ENCODE measurements around the gene CASZ1.

The CASZ1 gene, protein sequence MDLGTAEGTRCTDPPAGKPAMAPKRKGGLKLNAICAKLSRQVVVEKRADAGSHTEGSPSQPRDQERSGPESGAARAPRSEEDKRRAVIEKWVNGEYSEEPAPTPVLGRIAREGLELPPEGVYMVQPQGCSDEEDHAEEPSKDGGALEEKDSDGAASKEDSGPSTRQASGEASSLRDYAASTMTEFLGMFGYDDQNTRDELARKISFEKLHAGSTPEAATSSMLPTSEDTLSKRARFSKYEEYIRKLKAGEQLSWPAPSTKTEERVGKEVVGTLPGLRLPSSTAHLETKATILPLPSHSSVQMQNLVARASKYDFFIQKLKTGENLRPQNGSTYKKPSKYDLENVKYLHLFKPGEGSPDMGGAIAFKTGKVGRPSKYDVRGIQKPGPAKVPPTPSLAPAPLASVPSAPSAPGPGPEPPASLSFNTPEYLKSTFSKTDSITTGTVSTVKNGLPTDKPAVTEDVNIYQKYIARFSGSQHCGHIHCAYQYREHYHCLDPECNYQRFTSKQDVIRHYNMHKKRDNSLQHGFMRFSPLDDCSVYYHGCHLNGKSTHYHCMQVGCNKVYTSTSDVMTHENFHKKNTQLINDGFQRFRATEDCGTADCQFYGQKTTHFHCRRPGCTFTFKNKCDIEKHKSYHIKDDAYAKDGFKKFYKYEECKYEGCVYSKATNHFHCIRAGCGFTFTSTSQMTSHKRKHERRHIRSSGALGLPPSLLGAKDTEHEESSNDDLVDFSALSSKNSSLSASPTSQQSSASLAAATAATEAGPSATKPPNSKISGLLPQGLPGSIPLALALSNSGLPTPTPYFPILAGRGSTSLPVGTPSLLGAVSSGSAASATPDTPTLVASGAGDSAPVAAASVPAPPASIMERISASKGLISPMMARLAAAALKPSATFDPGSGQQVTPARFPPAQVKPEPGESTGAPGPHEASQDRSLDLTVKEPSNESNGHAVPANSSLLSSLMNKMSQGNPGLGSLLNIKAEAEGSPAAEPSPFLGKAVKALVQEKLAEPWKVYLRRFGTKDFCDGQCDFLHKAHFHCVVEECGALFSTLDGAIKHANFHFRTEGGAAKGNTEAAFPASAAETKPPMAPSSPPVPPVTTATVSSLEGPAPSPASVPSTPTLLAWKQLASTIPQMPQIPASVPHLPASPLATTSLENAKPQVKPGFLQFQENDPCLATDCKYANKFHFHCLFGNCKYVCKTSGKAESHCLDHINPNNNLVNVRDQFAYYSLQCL (N-terminal part only)

DNA sequence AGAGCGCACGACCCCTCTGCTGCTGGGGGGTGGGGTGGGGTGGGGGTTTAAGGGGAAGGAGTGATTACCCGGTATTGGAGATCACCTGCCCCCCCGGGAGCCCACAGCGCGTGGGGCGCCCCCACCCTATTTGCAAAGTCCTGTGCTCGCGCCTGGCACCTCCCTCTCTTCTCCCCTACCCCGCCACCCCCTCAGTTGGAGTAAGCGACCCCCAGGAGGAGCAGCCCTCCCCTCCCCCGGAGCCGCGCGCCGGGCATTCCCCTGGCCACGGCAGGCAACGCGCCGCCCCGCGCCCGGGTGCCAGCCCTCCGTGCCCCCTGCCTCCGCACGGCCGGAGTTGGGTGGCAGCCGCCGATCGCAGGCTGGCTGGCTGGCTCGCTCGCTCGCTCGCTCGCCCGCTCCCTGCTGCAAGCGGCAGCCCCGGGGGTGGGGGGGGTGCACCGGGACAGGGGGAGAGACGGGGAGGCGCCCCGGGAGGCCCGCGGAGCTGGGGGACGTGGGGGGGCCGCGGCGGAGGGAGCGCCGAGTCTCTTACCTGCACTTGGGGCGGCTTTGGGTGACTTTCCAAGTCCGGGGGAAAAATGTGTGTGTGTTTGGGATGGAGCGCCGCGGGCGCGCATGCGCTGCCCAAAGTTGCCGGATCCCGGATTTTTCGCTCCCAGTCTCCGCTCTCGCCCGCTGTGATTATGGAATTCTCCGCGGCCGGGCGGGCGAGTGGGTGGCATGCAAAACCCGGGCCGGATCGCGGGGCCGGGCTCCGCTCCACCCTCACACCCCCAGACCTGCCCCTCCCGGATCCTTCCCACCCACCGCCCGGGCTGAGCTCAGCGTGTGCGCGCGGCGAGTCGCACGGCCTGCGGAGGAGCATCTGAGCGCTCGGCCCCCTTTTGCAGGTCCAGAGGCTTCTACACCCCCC lies at the start of gene CASZ1:
TSS of gene CASZ1 (minus strand) at position 618 of the 916 bp plus-strand sequence. CDS start 102,757 bp downstream, outside the sequence.
- H3K9ac ChIP-seq (ENCODE audit: low read depth, low read length): peak within 1 kb of the TSS; percentile 59; the same call in 1 of the 2 replicates
- no peaks in the 10 kb centered on the region for H3K36me3 ChIP-seq (ENCODE audit: insufficient read depth, low read length)
- no peaks in the 10 kb centered on the region for H3K9me3 ChIP-seq (ENCODE audit: control insufficient read depth, insufficient read depth, low read length)
- peaks cover 12% of the 10 kb centered on the region for H3K4me1 ChIP-seq (ENCODE audit: insufficient read depth, low read length)

DNA sequence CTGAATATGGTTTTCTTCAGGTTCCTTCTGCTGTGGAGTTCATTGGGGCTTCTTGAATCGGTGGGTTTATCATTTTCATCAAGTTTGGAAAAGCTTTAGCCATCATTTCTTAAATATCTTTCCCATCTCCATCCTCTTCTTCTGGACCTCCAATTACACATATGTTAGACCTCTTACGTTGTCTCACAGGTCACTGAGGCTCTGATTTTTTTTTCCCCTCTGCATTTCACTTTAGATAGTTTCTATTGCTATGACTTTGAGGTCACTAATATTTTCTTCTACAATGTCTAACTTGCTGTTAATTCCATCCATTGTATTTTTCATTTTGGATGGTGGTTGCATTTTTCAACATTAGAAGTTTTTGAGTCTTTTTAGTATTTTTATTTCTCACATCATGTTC lies 47.3 kb upstream of the CASZ1 start:
- Histone ChIP-seq H3K36me3 (ENCODE audit: insufficient read depth, low read length) (no peaks in the 10 kb centered on the region), H3K9ac (ENCODE audit: low read depth, low read length) (no peak overlapping the region), H3K9me3 (ENCODE audit: control insufficient read depth, insufficient read depth, low read length) (peaks cover 6% of the 10 kb centered on the region), H3K4me1 (ENCODE audit: insufficient read depth, low read length) (no peaks in the 10 kb centered on the region; the same call in 1 of the 2 replicates)

DNA sequence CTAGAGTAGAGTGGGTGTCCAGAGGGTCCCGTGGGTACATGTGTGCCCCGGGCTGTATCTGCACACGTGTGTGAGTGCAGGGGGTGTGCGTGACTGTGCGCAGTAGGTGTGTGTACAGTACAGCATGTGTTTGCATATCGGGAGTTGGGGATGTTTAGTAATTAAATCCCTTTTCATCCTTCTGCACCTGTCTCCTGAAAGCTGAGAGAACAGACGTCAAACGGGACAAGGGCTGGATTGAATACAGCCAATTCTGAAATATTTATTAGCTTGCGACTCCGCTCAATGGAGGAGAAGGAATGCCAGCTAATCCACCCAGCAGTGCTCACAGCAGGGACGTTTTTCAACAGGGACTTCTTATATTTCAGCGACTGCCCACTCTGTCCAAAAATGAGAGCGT lies 44.7 kb upstream of the CASZ1 start:
- peaks cover 6% of the 10 kb centered on the region for H3K9me3 ChIP-seq (ENCODE audit: control insufficient read depth, insufficient read depth, low read length)
- H3K4me1 ChIP-seq (ENCODE audit: insufficient read depth, low read length): no peaks in the 10 kb centered on the region; the same call in none of the 2 replicates
- no peak overlapping the region for H3K9ac ChIP-seq (ENCODE audit: low read depth, low read length)
- no peaks in the 10 kb centered on the region for H3K36me3 ChIP-seq (ENCODE audit: insufficient read depth, low read length)

DNA sequence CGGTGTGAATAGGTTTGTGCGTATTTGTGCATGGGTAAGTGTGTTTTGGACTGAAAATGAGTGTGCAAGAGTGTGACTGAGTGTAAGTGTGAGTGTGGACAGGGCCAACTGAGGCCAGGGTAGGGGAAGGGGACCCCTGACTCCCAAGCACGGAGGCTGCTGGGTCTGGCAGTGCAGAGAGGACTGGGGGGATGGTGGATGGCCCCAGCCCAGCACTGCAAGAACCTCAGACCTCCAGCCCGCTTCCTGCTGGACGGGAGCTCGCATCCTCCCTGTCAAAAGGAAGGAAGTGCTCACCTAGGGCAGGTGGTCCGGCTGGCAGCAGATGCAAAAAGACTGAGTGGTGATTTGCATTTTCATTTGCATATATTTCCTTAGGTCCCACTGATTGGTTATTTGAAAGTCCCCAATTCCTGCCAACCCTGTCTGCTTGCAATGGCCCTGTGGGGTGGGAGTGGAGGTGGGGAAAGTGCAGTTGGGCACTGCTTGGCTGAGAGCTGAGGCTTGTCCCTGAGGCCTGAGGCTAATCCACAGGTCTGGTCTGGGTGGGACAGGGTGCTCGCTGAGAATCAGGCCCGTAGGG lies 42.8 kb upstream of the CASZ1 start:
- H3K36me3 ChIP-seq (ENCODE audit: insufficient read depth, low read length): no peaks in the 10 kb centered on the region
- H3K4me1 ChIP-seq (ENCODE audit: insufficient read depth, low read length): no peaks in the 10 kb centered on the region; the same call in none of the 2 replicates
- H3K9ac ChIP-seq (ENCODE audit: low read depth, low read length): no peak overlapping the region
- H3K9me3 ChIP-seq (ENCODE audit: control insufficient read depth, insufficient read depth, low read length): peaks cover 6% of the 10 kb centered on the region

DNA sequence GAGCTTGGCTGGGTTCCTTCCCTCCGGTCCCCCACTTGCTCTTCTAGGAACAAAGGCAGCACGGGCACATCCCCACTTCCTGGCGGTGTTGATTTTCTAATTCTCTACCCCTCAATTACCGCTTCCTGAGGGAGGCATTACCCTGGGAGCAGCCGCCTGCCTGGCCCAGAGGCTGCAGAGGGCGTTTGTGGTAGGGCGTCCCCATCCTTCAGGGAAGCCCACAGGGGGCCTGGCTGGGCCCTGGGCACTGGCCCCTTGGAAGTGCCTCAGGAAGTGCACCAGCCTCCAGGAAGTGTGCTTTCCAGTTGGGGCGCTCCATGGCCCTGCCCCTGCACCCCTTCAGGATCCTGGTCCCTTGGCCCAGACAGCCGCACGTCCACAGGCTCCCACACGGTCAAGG lies 42.1 kb upstream of the CASZ1 start:
- H3K9me3 ChIP-seq (ENCODE audit: control insufficient read depth, insufficient read depth, low read length): peaks cover 2% of the 10 kb centered on the region
- no peaks in the 10 kb centered on the region; the same call in none of the 2 replicates for H3K4me1 ChIP-seq (ENCODE audit: insufficient read depth, low read length)
- H3K9ac ChIP-seq (ENCODE audit: low read depth, low read length): no peak overlapping the region
- no peaks in the 10 kb centered on the region for H3K36me3 ChIP-seq (ENCODE audit: insufficient read depth, low read length)

DNA sequence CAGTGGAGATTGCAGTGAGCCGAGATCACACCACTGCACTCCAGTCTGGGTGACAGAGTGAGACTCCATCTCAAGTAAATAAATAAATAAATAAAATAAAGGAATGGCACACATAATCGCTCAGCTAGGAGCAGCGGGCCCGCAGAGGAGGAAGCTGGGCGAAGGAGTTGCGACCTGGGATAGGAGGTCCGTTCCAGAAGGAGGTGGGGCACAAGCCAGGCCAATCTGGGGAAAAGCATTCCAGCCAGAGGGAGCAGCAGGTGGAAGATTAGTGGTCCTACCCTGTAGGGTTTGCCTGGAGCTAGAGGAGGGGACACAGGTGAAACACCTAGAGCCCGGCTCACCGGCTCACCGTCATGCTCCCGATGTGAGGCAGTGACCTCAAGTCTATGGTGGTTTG lies 40.3 kb upstream of the CASZ1 start:
- H3K9me3 ChIP-seq (ENCODE audit: control insufficient read depth, insufficient read depth, low read length): no peaks in the 10 kb centered on the region; the same call in 1 of the 2 replicates
- no peaks in the 10 kb centered on the region; the same call in none of the 2 replicates for H3K4me1 ChIP-seq (ENCODE audit: insufficient read depth, low read length)
- no peaks in the 10 kb centered on the region for H3K36me3 ChIP-seq (ENCODE audit: insufficient read depth, low read length)
- no peak overlapping the region for H3K9ac ChIP-seq (ENCODE audit: low read depth, low read length)

DNA sequence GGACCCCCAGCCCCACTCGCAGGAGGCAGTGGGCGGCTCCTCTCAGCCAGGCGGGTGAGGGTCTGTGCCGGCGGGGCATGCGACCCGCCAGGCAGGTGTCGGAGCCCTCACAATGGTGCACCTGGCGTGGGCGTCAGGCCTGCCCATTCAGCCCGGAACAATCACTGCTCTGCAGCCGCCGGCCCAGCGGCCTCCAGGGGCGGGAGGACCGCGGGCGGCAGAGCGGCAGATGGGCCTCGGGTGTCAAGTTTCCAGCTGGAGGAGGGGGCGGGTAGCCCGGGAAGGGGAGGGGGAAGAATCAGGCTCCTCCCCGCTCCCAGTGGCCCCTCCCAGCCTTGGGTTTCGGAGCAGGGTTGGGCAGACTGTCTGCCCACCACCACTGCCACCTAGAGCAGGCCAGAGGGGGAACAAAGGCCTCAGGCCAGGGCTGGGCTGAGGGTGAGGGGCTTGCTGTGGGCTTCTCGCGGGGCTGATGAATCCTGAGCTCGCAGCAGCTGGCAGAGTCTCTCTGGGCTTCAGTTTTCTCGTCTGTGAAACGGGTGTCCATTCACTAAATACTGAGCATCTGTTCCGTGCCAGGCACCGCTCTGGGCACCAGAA lies 39.5 kb upstream of the CASZ1 start:
- Histone ChIP-seq H3K9me3 (ENCODE audit: control insufficient read depth, insufficient read depth, low read length) (no peaks in the 10 kb centered on the region), H3K9ac (ENCODE audit: low read depth, low read length) (no peak overlapping the region), H3K4me1 (ENCODE audit: insufficient read depth, low read length) (peaks cover 1% of the 10 kb centered on the region), H3K36me3 (ENCODE audit: insufficient read depth, low read length) (no peaks in the 10 kb centered on the region)

DNA sequence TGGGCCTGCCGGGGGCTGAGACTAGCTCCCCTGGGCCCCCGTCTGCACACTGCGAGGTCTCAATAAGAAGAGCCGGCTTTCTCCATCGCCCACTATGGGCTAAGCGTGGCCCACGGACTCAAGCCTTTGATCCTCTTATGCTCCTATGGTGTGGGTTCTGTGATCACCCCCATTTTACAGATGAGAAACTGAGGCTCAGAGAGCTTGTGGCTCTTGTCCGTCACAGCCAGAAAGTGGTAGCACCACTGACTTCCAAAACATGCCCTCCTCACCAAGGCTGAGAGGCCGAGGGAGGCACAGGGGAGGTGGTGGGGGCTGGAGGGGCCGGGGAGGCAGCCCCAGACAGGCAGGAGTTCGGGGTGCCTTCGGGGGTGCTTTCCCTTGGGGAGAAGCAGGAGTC lies 39.0 kb upstream of the CASZ1 start:
- Histone ChIP-seq H3K36me3 (ENCODE audit: insufficient read depth, low read length) (no peaks in the 10 kb centered on the region), H3K9ac (ENCODE audit: low read depth, low read length) (no peak overlapping the region), H3K9me3 (ENCODE audit: control insufficient read depth, insufficient read depth, low read length) (no peaks in the 10 kb centered on the region), H3K4me1 (ENCODE audit: insufficient read depth, low read length) (peaks cover 4% of the 10 kb centered on the region)

DNA sequence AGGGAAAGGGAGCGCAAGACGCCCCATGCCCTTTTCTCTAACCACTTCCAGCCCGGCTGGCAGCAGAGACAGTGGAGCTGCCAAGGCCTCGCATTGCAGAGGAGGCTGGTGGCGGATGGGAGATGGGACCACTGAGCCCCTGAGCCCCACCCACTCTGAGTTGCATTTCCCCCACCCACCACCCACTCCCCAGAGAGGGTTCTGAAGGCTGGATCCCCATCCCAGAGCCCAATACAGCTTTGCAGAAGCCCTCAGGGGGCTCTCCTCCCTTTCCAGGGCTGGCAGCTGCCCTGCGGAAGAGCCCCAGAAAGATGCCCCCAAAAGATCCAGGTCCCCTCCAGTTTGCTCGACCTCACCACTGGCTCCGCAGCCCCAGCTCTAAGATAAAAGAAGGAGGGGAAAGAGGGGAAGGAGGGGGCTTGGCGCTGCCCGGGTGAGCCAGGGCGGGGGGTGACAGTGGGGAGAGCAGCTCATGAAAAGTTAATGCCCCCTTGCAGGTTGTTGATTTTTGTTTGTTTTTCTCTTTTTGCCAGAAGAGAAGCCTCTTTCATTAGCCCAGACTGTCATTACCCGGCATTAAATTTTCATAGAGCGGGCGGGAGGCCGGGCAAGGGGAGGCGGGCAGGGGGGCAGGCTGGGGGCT lies 38.4 kb upstream of the CASZ1 start:
- H3K36me3 ChIP-seq (ENCODE audit: insufficient read depth, low read length): no peaks in the 10 kb centered on the region
- no peaks in the 10 kb centered on the region for H3K9me3 ChIP-seq (ENCODE audit: control insufficient read depth, insufficient read depth, low read length)
- H3K4me1 ChIP-seq (ENCODE audit: insufficient read depth, low read length): peaks cover 4% of the 10 kb centered on the region
- no peak overlapping the region for H3K9ac ChIP-seq (ENCODE audit: low read depth, low read length)

DNA sequence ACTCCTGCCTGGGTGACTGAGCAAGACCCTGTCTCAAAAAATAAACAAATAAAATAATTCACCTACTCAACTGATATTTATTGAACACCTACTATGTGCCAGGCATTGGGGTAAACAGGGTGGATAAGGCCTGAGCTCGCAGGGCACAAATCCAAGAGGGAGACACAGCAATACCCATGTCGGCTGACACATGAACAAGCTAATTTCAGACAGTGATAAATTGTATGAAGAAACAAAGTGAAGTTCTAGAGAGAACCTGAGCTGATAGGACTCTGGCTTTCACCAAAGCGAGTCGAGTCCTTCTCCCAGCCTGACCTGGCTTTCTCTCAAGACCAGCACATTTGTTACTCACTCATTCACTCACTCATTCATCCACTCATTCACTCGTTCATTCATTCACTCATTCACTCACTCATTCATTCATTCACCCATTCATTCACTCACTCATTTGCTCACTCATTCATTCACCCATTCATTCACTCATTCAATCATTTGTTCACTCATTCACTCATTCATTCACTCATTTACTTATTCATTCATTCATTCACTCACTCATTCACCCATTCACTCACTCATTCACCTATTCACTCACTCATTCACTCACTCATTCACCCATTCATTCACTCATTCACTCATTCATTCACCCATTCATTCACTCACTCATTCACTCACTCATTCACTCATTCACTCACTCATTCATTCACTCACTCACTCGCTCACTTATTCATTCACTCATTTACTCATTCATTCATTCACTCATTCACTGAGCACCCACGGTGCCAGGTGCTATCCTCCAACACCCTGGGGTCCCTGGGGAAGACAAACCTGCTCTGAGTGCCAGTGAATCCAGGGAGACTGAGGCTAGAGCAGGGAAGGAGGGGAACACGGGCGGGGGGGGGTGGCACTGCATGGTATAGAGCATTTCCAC lies 37.4 kb upstream of the CASZ1 start:
- Histone ChIP-seq H3K9ac (ENCODE audit: low read depth, low read length) (no peak overlapping the region), H3K9me3 (ENCODE audit: control insufficient read depth, insufficient read depth, low read length) (no peaks in the 10 kb centered on the region), H3K4me1 (ENCODE audit: insufficient read depth, low read length) (peaks cover 4% of the 10 kb centered on the region; the same call in 1 of the 2 replicates), H3K36me3 (ENCODE audit: insufficient read depth, low read length) (no peaks in the 10 kb centered on the region)

DNA sequence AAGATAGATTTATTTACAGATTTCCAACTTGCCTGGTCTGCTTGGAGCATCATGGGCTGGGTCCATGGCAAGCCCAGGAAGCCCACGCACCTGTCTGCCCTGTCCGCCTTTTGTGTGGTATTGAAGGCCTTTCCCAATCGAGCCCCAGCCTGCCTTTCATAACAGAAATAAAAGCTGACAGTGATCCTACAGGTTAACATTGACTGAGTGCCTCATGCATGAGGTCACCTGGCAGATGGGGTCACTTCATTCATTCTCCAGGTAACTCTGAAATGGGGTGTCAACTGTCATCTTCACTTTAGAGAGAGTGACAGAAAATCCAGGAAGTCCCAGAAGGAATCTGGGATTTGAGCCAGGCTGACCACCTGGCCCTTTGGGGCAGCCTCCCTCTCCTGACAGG lies 36.3 kb upstream of the CASZ1 start:
- no peaks in the 10 kb centered on the region for H3K36me3 ChIP-seq (ENCODE audit: insufficient read depth, low read length)
- H3K4me1 ChIP-seq (ENCODE audit: insufficient read depth, low read length): peaks cover 4% of the 10 kb centered on the region; the same call in 1 of the 2 replicates
- H3K9ac ChIP-seq (ENCODE audit: low read depth, low read length): no peak overlapping the region
- no peaks in the 10 kb centered on the region for H3K9me3 ChIP-seq (ENCODE audit: control insufficient read depth, insufficient read depth, low read length)
